CD8-positive, alpha-beta memory T cell (primary cell): ENCODE results near the gene ZFP3. TPM values are rescaled to one million over a fixed set of nuclear protein-coding genes. Genes with fewer than 3 reads are reported as not detected.
"Not testable (repeated sequence)": the region's sequence is repeated elsewhere in the genome, so short reads cannot be mapped to it uniquely, and the experiment has no call there.

ENCODE experiments used
- CTCF ChIA-PET: fragments of 350-600 bp; sonication (Branson Sonifier 250); formaldehyde crosslinking; loops from one replicate; lab custom pipeline; 2021; ENCODE audit warnings: antibody characterized with exemption; lab: Charles Lee
- POLR2A ChIA-PET: fragments of 350-600 bp; sonication (Branson Sonifier 250); formaldehyde crosslinking; loops from one replicate; lab custom pipeline; 2021; ENCODE audit warnings: antibody characterized with exemption; lab: Charles Lee
- DNase-seq, 5 donors: peaks; one replicate each; pipeline versions ENCODE4 v3.0.0 to v3.0.0-alpha.2; 2020 to 2022; ENCODE audit warnings: mixed read lengths in 1 of 5
- H3K27ac ChIP-seq: one replicate; pipeline ENCODE4 v1.7.0; 2013; ENCODE audit warnings: low read depth, mild to moderate bottlenecking, low read length, moderate library complexity
- H3K27me3 ChIP-seq: 2 replicates; pipeline ENCODE4 v1.7.0; 2013; ENCODE audit warnings: low read length, mild to moderate bottlenecking; ENCODE audit not compliant: insufficient read depth, poor library complexity, severe bottlenecking
- H3K36me3 ChIP-seq: 2 replicates; pipeline ENCODE4 v1.7.0; 2013; ENCODE audit warnings: mild to moderate bottlenecking, low read length, moderate library complexity; ENCODE audit not compliant: insufficient read depth
- H3K4me1 ChIP-seq: 2 replicates; pipeline ENCODE4 v1.7.0; 2013; ENCODE audit warnings: mild to moderate bottlenecking, low read length, moderate library complexity; ENCODE audit not compliant: insufficient read depth
- H3K4me3 ChIP-seq: 2 replicates; pipeline ENCODE4 v1.7.0; 2013; ENCODE audit warnings: mild to moderate bottlenecking, low read length
- H3K9me3 ChIP-seq: 2 replicates; pipeline ENCODE4 v1.7.0; 2013; ENCODE audit warnings: mild to moderate bottlenecking, low read length
- H3K27ac Mint-ChIP-seq, 8 donors: one replicate each; pipeline ENCODE4 v1.8.0; 2020 to 2021; ENCODE audit warnings: mixed read lengths in 8 of 8, mild to moderate bottlenecking in 6 of 8, inconsistent platforms in 3 of 8, moderate library complexity in 3 of 8
- H3K27me3 Mint-ChIP-seq, 2 donors: one replicate each; pipeline ENCODE4 v1.8.0; 2020 to 2021; ENCODE audit warnings: mixed read lengths in 2 of 2, mild to moderate bottlenecking in 1 of 2, moderate library complexity in 1 of 2
- H3K36me3 Mint-ChIP-seq, 3 donors: one replicate each; pipeline ENCODE4 v1.8.0; 2020 to 2021; ENCODE audit warnings: mixed read lengths in 3 of 3, inconsistent platforms in 1 of 3, mild to moderate bottlenecking in 1 of 3
- H3K4me1 Mint-ChIP-seq, 3 donors: one replicate each; pipeline ENCODE4 v1.8.0; 2020 to 2021; ENCODE audit warnings: mixed read lengths in 3 of 3, inconsistent platforms in 1 of 3, mild to moderate bottlenecking in 1 of 3
- H3K4me3 Mint-ChIP-seq, 7 donors: one replicate each; pipeline ENCODE4 v1.8.0; 2020 to 2021; ENCODE audit warnings: mixed read lengths in 7 of 7, mild to moderate bottlenecking in 6 of 7, moderate library complexity in 4 of 7, inconsistent platforms in 2 of 7
- H3K9me3 Mint-ChIP-seq, 5 donors: one replicate each; pipeline ENCODE4 v1.8.0; 2020 to 2022; ENCODE audit warnings: mixed read lengths in 5 of 5, mild to moderate bottlenecking in 3 of 5, moderate library complexity in 2 of 5, inconsistent platforms in 1 of 5
- polyA plus RNA-seq: library from polyadenylated mRNA; unstranded; fragments of 300-500 nt; fragmentation: Illumina TruSeq; gene quantifications from one replicate; pipeline ENCODE4 v1.2.3, GENCODE V29; 2021
- total RNA-seq, 2 experiments: library from RNA; stranded (reverse); gene quantifications; one replicate each; pipeline ENCODE4 v1.2.3, GENCODE V29; 2021

ZFP3 gene
- total and polyA plus RNA-seq, 3 experiments from 2014 or later = 0.75 to 4.2 (median 3.7) TPM

DNA sequence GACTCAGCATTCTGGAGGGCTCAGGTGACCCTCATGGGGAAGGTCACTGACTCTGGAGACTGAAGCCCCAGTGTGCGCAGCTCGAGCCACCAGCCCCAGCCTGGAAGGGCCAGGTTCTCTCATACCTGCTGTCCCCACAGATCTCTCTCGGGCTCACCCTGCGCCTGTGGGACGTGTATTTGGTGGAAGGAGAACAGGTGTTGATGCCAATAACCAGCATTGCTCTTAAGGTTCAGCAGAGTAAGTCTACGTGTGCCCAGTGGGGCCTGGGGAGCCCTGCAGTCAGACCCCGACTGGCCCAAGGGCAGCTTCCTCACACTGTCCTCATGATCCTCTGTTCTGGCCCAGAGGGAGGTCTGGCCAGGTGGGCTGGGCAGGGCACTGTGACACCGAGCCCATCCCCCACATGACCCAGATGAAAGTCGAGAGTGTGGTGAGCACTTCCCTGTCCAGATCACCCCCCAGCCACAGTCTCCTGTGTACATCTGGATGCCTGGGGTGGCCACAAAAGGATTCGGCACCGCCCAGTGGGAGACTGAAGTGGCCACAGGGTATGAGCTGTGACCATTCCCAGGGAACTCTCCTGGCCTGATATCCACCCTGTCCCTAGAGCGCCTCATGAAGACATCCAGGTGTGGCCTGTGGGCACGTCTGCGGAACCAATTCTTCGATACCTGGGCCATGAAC is 59.4 kb downstream of the ZFP3 start:
- H3K4me1 ChIP-seq, CTCF ChIA-PET, POLR2A ChIA-PET, H3K36me3 Mint-ChIP-seq, H3K27me3 Mint-ChIP-seq, H3K27me3 ChIP-seq, H3K36me3 ChIP-seq, H3K9me3 Mint-ChIP-seq, H3K27ac ChIP-seq, H3K9me3 ChIP-seq, H3K4me3 Mint-ChIP-seq, H3K27ac Mint-ChIP-seq, H3K4me1 Mint-ChIP-seq, H3K4me3 ChIP-seq, DNase-seq: not testable (repeated sequence)

GRCh38 chr17:5138198-5138544 is 59.9 kb downstream of the ZFP3 start:
- H3K36me3 Mint-ChIP-seq, CTCF ChIA-PET, H3K4me1 Mint-ChIP-seq, POLR2A ChIA-PET, DNase-seq, H3K9me3 ChIP-seq, H3K4me3 ChIP-seq, H3K36me3 ChIP-seq, H3K27ac Mint-ChIP-seq, H3K27me3 ChIP-seq, H3K9me3 Mint-ChIP-seq, H3K4me1 ChIP-seq, H3K4me3 Mint-ChIP-seq, H3K27me3 Mint-ChIP-seq, H3K27ac ChIP-seq: not testable (repeated sequence)

GRCh38 chr17:5138616-5139457 is 60.6 kb downstream of the ZFP3 start:
- H3K9me3 Mint-ChIP-seq = no peaks in the 10 kb centered on the region
- CTCF ChIA-PET = no interaction called here
- no peak overlapping the region for H3K4me3 Mint-ChIP-seq
- H3K27ac Mint-ChIP-seq = no peak overlapping the region
- H3K4me1 ChIP-seq = no peaks in the 10 kb centered on the region
- H3K27me3 Mint-ChIP-seq = peaks cover 0 to 3% of the 10 kb centered on the region in 2 donors
- no peak for DNase-seq
- no peaks in the 10 kb centered on the region for H3K36me3 ChIP-seq
- no peaks in the 10 kb centered on the region for H3K36me3 Mint-ChIP-seq
- H3K4me1 Mint-ChIP-seq = no peaks in the 10 kb centered on the region
- no peak overlapping the region for H3K4me3 ChIP-seq
- no peaks in the 10 kb centered on the region for H3K27me3 ChIP-seq
- POLR2A ChIA-PET = no interaction called here
- H3K27ac ChIP-seq = no peak overlapping the region
- H3K9me3 ChIP-seq = no peaks in the 10 kb centered on the region

DNA sequence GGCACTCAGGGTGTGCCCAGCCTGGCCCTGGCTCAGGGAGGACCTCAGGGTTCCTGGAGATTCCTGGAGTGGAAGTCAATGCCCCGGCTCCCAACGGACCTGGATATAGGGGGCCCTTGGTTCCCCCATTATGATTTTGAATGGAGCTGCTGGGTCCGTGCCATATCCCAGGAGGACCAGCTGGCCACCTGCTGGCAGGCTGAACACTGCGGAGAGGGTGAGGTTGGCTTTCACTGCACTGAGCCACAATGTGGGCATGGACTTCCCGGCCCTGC is 61.1 kb downstream of the ZFP3 start:
- ChIA-PET CTCF (no interaction called here), POLR2A (no interaction called here)
- H3K4me1 Mint-ChIP-seq = no peaks in the 10 kb centered on the region
- Histone ChIP-seq H3K9me3 (no peaks in the 10 kb centered on the region), H3K27ac (no peak overlapping the region), H3K4me1 (no peaks in the 10 kb centered on the region), H3K4me3 (no peak overlapping the region), H3K27me3 (no peaks in the 10 kb centered on the region), H3K36me3 (no peaks in the 10 kb centered on the region)
- H3K4me3 Mint-ChIP-seq = no peak overlapping the region
- no peak for DNase-seq
- no peak overlapping the region for H3K27ac Mint-ChIP-seq
- peaks cover 2 to 3% of the 10 kb centered on the region in 2 donors for H3K27me3 Mint-ChIP-seq
- H3K36me3 Mint-ChIP-seq = no peaks in the 10 kb centered on the region
- no peaks in the 10 kb centered on the region for H3K9me3 Mint-ChIP-seq

- H3K9me3 ChIP-seq, POLR2A ChIA-PET, H3K27ac ChIP-seq, H3K27ac Mint-ChIP-seq, H3K4me1 Mint-ChIP-seq, H3K4me1 ChIP-seq, CTCF ChIA-PET, H3K36me3 Mint-ChIP-seq, DNase-seq, H3K4me3 ChIP-seq, H3K4me3 Mint-ChIP-seq, H3K36me3 ChIP-seq, H3K27me3 ChIP-seq, H3K9me3 Mint-ChIP-seq: not testable (repeated sequence)
- H3K27me3 Mint-ChIP-seq = peaks cover 8 to 17% of the 10 kb centered on the region in 2 donors
These were observed 64.6 kb downstream of the ZFP3 start for GRCh38 chr17:5142877-5143276.

Other genes with a start within 250 kb of the ZFP3 start
- 10 to 100 TPM; 58.6 TPM for gene MINK1, start 245.1 kb upstream of the ZFP3 start, total RNA-seq
- gene MINK1, start 245.1 kb upstream of the ZFP3 start, polyA plus RNA-seq = 30.5 TPM
- gene C17orf107, start 178.9 kb upstream of the ZFP3 start, total RNA-seq = 1 to 10 TPM; 2.2 to 2.3 TPM
- gene C17orf107, start 178.9 kb upstream of the ZFP3 start, polyA plus RNA-seq = 2.0 TPM
- under 1 TPM; 0.37 to 0.38 TPM for gene CHRNE, start 175.4 kb upstream of the ZFP3 start, total RNA-seq
- gene CHRNE, start 175.4 kb upstream of the ZFP3 start, polyA plus RNA-seq = 0.23 TPM
- gene GP1BA, start 146.2 kb upstream of the ZFP3 start, total RNA-seq = not detected
- not detected for gene GP1BA, start 146.2 kb upstream of the ZFP3 start, polyA plus RNA-seq
- gene SLC25A11, start 138.4 kb upstream of the ZFP3 start, total RNA-seq = 100 to 1,000 TPM in 1 of 2 experiments, 10 to 100 TPM in 1; 90.0 to 101 TPM
- 85.1 TPM for gene SLC25A11, start 138.4 kb upstream of the ZFP3 start, polyA plus RNA-seq
- gene RNF167, start 138.2 kb upstream of the ZFP3 start, total RNA-seq = 100 to 1,000 TPM; 187 to 192 TPM
- 69.0 TPM for gene RNF167, start 138.2 kb upstream of the ZFP3 start, polyA plus RNA-seq
- gene PFN1, start 129.9 kb upstream of the ZFP3 start, total RNA-seq = 1,000 to 10,000 TPM; 1,826 to 1,841 TPM
- gene PFN1, start 129.9 kb upstream of the ZFP3 start, polyA plus RNA-seq = 2,601 TPM
- 10 to 100 TPM; 27.1 to 29.4 TPM for gene ENO3, start 127.3 kb upstream of the ZFP3 start, total RNA-seq
- gene ENO3, start 127.3 kb upstream of the ZFP3 start, polyA plus RNA-seq = 1.3 TPM
- 10 to 100 TPM; 63.4 to 64.2 TPM for gene SPAG7, start 110.7 kb upstream of the ZFP3 start, total RNA-seq
- 112 TPM for gene SPAG7, start 110.7 kb upstream of the ZFP3 start, polyA plus RNA-seq
- gene CAMTA2, start 90.8 kb upstream of the ZFP3 start, total RNA-seq = 10 to 100 TPM; 85.6 to 90.6 TPM
- 19.6 TPM for gene CAMTA2, start 90.8 kb upstream of the ZFP3 start, polyA plus RNA-seq
- gene INCA1, start 80.9 kb upstream of the ZFP3 start, total RNA-seq = under 1 TPM; 0.18 to 0.37 TPM
- 0.58 TPM for gene INCA1, start 80.9 kb upstream of the ZFP3 start, polyA plus RNA-seq
- gene KIF1C, start 80.5 kb upstream of the ZFP3 start, total RNA-seq = 10 to 100 TPM; 73.4 to 77.3 TPM
- gene KIF1C, start 80.5 kb upstream of the ZFP3 start, polyA plus RNA-seq = 8.0 TPM
- under 1 TPM; 0.35 to 0.64 TPM for gene SLC52A1, start 43.0 kb upstream of the ZFP3 start, total RNA-seq
- gene SLC52A1, start 43.0 kb upstream of the ZFP3 start, polyA plus RNA-seq = 0.12 TPM
- 10 to 100 TPM; 21.8 to 22.9 TPM for gene ZNF232, start 33.4 kb downstream of the ZFP3 start, total RNA-seq
- gene ZNF232, start 33.4 kb downstream of the ZFP3 start, polyA plus RNA-seq = 5.7 TPM
- under 1 TPM in 1 of 2 experiments, not detected in 1; 0.09 TPM for gene USP6, start 37.6 kb downstream of the ZFP3 start, total RNA-seq
- 0.05 TPM for gene USP6, start 37.6 kb downstream of the ZFP3 start, polyA plus RNA-seq
- 10 to 100 TPM; 11.7 to 14.9 TPM for gene ZNF594, start 113.4 kb downstream of the ZFP3 start, total RNA-seq
- 1.2 TPM for gene ZNF594, start 113.4 kb downstream of the ZFP3 start, polyA plus RNA-seq
- under 1 TPM; 0.22 TPM for gene SCIMP, start 156.4 kb downstream of the ZFP3 start, total RNA-seq
- 0.81 TPM for gene SCIMP, start 156.4 kb downstream of the ZFP3 start, polyA plus RNA-seq
- 10 to 100 TPM; 60.9 to 64.0 TPM for gene RABEP1, start 203.8 kb downstream of the ZFP3 start, total RNA-seq
- gene RABEP1, start 203.8 kb downstream of the ZFP3 start, polyA plus RNA-seq = 44.4 TPM